ENCODE data around the gene ZNF689.

ZNF689 gene

GRCh38 chr16:30559690-30560089, 50.5 kb downstream of the ZNF689 start:
- DNase-seq = no peak

GRCh38 chr16:30558789-30559377, 51.3 kb downstream of the ZNF689 start:
- DNase-seq = no peak

- DNase-seq = peak; percentile 97
These were observed 52.0 kb downstream of the ZNF689 start, which contains the start of gene ZNF764 for GRCh38 chr16:30557957-30558788. Gene ZNF764, minus strand, starts transcription at chr16:30558374. Its CDS starts 192 bp downstream, at chr16:30558182.

- no peak for DNase-seq
These were observed 52.6 kb downstream of the ZNF689 start for GRCh38 chr16:30557707-30557956.

- DNase-seq = no peak
These were observed 54.1 kb downstream of the ZNF689 start for GRCh38 chr16:30556125-30556473.

- DNase-seq = no peak
These were observed 54.7 kb downstream of the ZNF689 start for GRCh38 chr16:30555315-30556124.

GRCh38 chr16:30554557-30555314, 55.5 kb downstream of the ZNF689 start:
- DNase-seq = no peak

GRCh38 chr16:30553393-30553899, 56.7 kb downstream of the ZNF689 start:
- DNase-seq = no peak

GRCh38 chr16:30552956-30553355, 57.2 kb downstream of the ZNF689 start:
- DNase-seq = no peak

Measured in activated CD4-positive, alpha-beta T cell treated with anti-CD3 and anti-CD28 coated beads for 1 hour (primary cell).